ENCODE data around the gene CNOT4. TPM values are rescaled to one million over a fixed set of nuclear protein-coding genes. Genes with fewer than 3 reads are reported as not detected.

CNOT4 gene
- total RNA-seq, 1 experiment from 2014 or later = 25.8 TPM

- BruUV-seq (replicated peaks) = no TSS peak
- Histone ChIP-seq H3K4me3 (no peak overlapping the region), H3K79me2 (ENCODE audit: low read depth) (no peaks in the 10 kb centered on the region), H4K20me1 (ENCODE audit: insufficient read depth) (no peaks in the 10 kb centered on the region), H3K27me3 (ENCODE audit: insufficient read depth, low read depth) (no peaks in the 10 kb centered on the region), H2AFZ (no peak overlapping the region), H3F3A (ENCODE audit: insufficient read depth, low read depth) (no peaks in the 10 kb centered on the region), H3K4me1 (replicated peaks; ENCODE audit: insufficient read depth) (no peaks in the 10 kb centered on the region), H3K9me3 (ENCODE audit: insufficient read depth, low read depth) (no peaks in the 10 kb centered on the region), H3K9me2 (ENCODE audit: insufficient read depth) (no peaks in the 10 kb centered on the region), H3K27ac (no peak overlapping the region), H3K36me3 (ENCODE audit: low read depth) (no peaks in the 10 kb centered on the region), H3K4me2 (no peak overlapping the region)
- ChIA-PET CTCF (no interaction called here), POLR2A (ENCODE audit: unreplicated experiment) (no interaction called here)
- TF ChIP-seq CTCF (conservative IDR thresholded peaks at IDR 0.05) = no peak
- no peak for TF ChIP-seq EZH2 (IDR thresholded peaks at IDR 0.05; ENCODE audit: low read depth)
- DNase-seq = no peak
- intact Hi-C loops (cut with micrococcal nuclease; ENCODE audit: unreplicated experiment) = no loop called here
Measured at GRCh38 chr7:135537453-135537852, 27.6 kb upstream of the CNOT4 start.

GRCh38 chr7:135536150-135536549, 26.2 kb upstream of the CNOT4 start:
- H4K20me1 ChIP-seq (ENCODE audit: insufficient read depth) = no peaks in the 10 kb centered on the region
- H3K4me2 ChIP-seq = no peak overlapping the region
- no TSS peak for BruUV-seq (replicated peaks)
- no peaks in the 10 kb centered on the region for H3F3A ChIP-seq (ENCODE audit: insufficient read depth, low read depth)
- DNase-seq = peak in 1 of 2 experiments; percentile 40
- no peak for TF ChIP-seq CTCF (conservative IDR thresholded peaks at IDR 0.05)
- no peak for TF ChIP-seq EZH2 (IDR thresholded peaks at IDR 0.05; ENCODE audit: low read depth)
- no peaks in the 10 kb centered on the region for H3K79me2 ChIP-seq (ENCODE audit: low read depth)
- no peaks in the 10 kb centered on the region for H3K9me3 ChIP-seq (ENCODE audit: insufficient read depth, low read depth)
- no peak overlapping the region for H2AFZ ChIP-seq
- ChIA-PET CTCF (interaction anchor here (0.6 kb wide), 1 partner anchor 578 kb away, joined by 6 read pairs; no protein-coding TSS in a partner anchor), POLR2A (ENCODE audit: unreplicated experiment) (no interaction called here)
- H3K9me2 ChIP-seq (ENCODE audit: insufficient read depth) = no peaks in the 10 kb centered on the region
- no peaks in the 10 kb centered on the region for H3K36me3 ChIP-seq (ENCODE audit: low read depth)
- no peaks in the 10 kb centered on the region for H3K27me3 ChIP-seq (ENCODE audit: insufficient read depth, low read depth)
- H3K4me3 ChIP-seq = no peak overlapping the region
- no peaks in the 10 kb centered on the region for H3K4me1 ChIP-seq (replicated peaks; ENCODE audit: insufficient read depth)
- intact Hi-C loops (cut with micrococcal nuclease; ENCODE audit: unreplicated experiment) = no loop called here
- H3K27ac ChIP-seq = no peak overlapping the region

DNA sequence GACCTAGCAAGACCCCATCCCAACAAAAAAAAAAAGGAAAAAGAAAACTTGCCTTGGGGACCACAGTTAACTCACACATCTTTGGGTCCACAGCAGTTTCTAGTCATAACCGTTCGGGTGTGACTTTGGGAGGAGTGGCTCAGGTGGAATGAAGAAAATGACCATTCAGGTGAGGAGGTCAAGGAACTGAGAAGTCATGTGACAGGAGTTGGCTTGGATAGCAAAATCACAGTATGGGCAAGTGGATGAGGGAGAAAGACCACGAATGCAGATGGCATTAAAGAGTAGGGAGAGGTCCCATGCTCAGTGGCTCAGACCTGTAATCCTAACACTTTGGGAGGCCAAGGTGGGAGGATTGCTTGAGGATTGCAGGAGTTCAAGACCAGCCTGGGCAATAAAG, 17.1 kb upstream of the CNOT4 start:
- no TSS peak for BruUV-seq (replicated peaks)
- H4K20me1 ChIP-seq (ENCODE audit: insufficient read depth) = no peaks in the 10 kb centered on the region
- DNase-seq = no peak
- CTCF ChIA-PET = interaction anchor here (0.6 kb wide), 1 partner anchor 14 kb away, joined by 3 read pairs; no protein-coding TSS in a partner anchor
- no peak overlapping the region for H3K4me3 ChIP-seq
- H3K4me2 ChIP-seq = no peak overlapping the region
- H3K27me3 ChIP-seq (ENCODE audit: insufficient read depth, low read depth) = no peaks in the 10 kb centered on the region
- no peak overlapping the region for H2AFZ ChIP-seq
- no peaks in the 10 kb centered on the region for H3K9me2 ChIP-seq (ENCODE audit: insufficient read depth)
- no peaks in the 10 kb centered on the region for H3K4me1 ChIP-seq (replicated peaks; ENCODE audit: insufficient read depth)
- no peaks in the 10 kb centered on the region for H3K79me2 ChIP-seq (ENCODE audit: low read depth)
- no peak for TF ChIP-seq EZH2 (IDR thresholded peaks at IDR 0.05; ENCODE audit: low read depth)
- POLR2A ChIA-PET (ENCODE audit: unreplicated experiment) = no interaction called here
- no peak overlapping the region for H3K27ac ChIP-seq
- intact Hi-C loops (cut with micrococcal nuclease; ENCODE audit: unreplicated experiment) = no loop called here
- no peaks in the 10 kb centered on the region; the same call in 1 of the 2 replicates for H3F3A ChIP-seq (ENCODE audit: insufficient read depth, low read depth)
- H3K36me3 ChIP-seq (ENCODE audit: low read depth) = no peaks in the 10 kb centered on the region
- H3K9me3 ChIP-seq (ENCODE audit: insufficient read depth, low read depth) = no peaks in the 10 kb centered on the region

- Histone ChIP-seq H3K4me2 (no peak overlapping the region), H3K27me3 (ENCODE audit: insufficient read depth, low read depth) (no peaks in the 10 kb centered on the region), H3K79me2 (ENCODE audit: low read depth) (no peaks in the 10 kb centered on the region), H3K9me2 (ENCODE audit: insufficient read depth) (no peaks in the 10 kb centered on the region), H3K36me3 (ENCODE audit: low read depth) (no peaks in the 10 kb centered on the region), H2AFZ (no peak overlapping the region), H3K4me1 (replicated peaks; ENCODE audit: insufficient read depth) (no peaks in the 10 kb centered on the region), H3K27ac (no peak overlapping the region), H3K4me3 (no peak overlapping the region), H4K20me1 (ENCODE audit: insufficient read depth) (no peaks in the 10 kb centered on the region), H3K9me3 (ENCODE audit: insufficient read depth, low read depth) (no peaks in the 10 kb centered on the region), H3F3A (ENCODE audit: insufficient read depth, low read depth) (no peaks in the 10 kb centered on the region; the same call in 1 of the 2 replicates)
- intact Hi-C loops (cut with micrococcal nuclease; ENCODE audit: unreplicated experiment) = no loop called here
- ChIA-PET CTCF (no interaction called here), POLR2A (ENCODE audit: unreplicated experiment) (no interaction called here)
- DNase-seq = no peak
- BruUV-seq (replicated peaks) = no TSS peak
- TF ChIP-seq EZH2 (IDR thresholded peaks at IDR 0.05; ENCODE audit: low read depth) = no peak
- TF ChIP-seq CTCF (conservative IDR thresholded peaks at IDR 0.05) = no peak
Measured at GRCh38 chr7:135525426-135525825, 15.5 kb upstream of the CNOT4 start.

Measured in PC-9 (cell line).